ENCODE results near the gene PKMYT1. TPM values are rescaled to one million over a fixed set of nuclear protein-coding genes. Genes with fewer than 3 reads are reported as not detected.

The PKMYT1 gene
- total and polyA plus RNA-seq, 5 donors from 2014 or later, result 1.5 to 7.2 (median 3.1) TPM

DNA sequence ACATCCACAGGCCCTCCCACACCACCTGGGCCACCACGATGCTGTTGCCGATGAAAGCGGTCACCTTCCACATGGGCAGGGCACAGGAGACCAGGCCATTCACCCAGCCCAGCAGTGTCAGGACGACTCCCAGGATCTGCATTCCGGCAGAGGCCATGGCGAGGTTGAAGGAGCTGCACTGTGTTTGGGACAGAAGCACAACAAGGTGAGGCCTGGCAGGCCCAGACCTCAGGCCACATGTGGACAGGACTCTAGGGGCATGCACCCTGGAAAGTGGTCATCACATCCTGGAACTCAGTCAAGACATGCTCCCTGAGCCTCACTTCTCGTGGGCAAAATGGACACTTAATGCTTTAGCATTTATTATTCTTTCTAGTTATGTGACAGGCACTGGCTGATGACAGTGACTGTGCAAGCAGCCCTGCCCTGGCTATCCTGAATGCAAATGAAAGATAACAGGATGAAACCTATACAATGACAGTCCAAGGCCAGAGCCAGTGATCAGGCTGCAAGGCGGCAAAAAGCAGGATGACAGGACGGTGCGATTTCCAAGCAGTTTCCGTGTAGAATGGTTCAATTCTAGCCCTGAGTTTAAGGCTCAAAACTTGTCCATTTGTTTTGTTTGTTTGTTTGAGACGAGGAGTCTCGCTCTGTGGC lies 35.7 kb upstream of the PKMYT1 start:
- no peak overlapping the region for H3K27ac Mint-ChIP-seq
- Histone ChIP-seq H3K9me3 (ENCODE audit: control insufficient read depth in 2 of 2, low read length in 2 of 2) (no peaks in the 10 kb centered on the region), H3K4me3 (ENCODE audit: low read depth, low read length) (no peak overlapping the region), H3K27ac (ENCODE audit: insufficient read depth, low read length, poor library complexity, severe bottlenecking) (no peak overlapping the region), H3K27me3 (ENCODE audit: control insufficient read depth, insufficient read depth, low read length) (no peaks in the 10 kb centered on the region), H3K36me3 (ENCODE audit: control insufficient read depth, insufficient read depth, low read length) (no peaks in the 10 kb centered on the region), H3K4me1 (ENCODE audit: control insufficient read depth, insufficient read depth, low read length, poor library complexity, severe bottlenecking) (peaks cover 19% of the 10 kb centered on the region)
- H3K27me3 Mint-ChIP-seq, result peaks cover 26% of the 10 kb centered on the region
- no peaks in the 10 kb centered on the region for H3K36me3 Mint-ChIP-seq
- H3K4me1 Mint-ChIP-seq, result peaks cover 0 to 23% (median 4%) of the 10 kb centered on the region in 4 donors
- DNase-seq (no peak), ATAC-seq (ENCODE audit: low read depth in 2 of 2) (no peak)
- peak overlapping the region in 1 of 4 donors; percentile 82 for H3K4me3 Mint-ChIP-seq
- no peaks in the 10 kb centered on the region for H3K9me3 Mint-ChIP-seq

DNA sequence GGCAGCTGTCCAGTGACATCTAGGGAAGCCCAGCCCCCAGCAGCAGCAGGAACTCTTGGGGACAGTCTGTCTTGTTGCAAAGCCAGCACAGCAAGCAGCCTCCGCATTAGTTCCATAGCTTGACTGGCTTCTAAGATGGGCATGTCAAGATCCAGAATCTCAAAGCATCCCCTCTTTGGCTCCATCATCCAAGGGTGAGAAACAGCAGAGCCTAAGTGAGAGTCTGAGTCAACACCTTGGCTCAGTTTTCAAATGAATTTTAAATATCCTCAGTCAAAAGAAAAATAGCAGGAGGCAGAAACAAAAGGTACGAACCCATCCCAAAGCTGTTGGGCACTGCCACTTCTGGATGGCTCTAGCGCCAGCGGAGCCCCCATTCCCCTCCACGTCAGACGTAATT lies 34.7 kb upstream of the PKMYT1 start:
- Histone ChIP-seq H3K36me3 (ENCODE audit: control insufficient read depth, insufficient read depth, low read length) (no peaks in the 10 kb centered on the region), H3K4me1 (ENCODE audit: control insufficient read depth, insufficient read depth, low read length, poor library complexity, severe bottlenecking) (peaks cover 12% of the 10 kb centered on the region), H3K4me3 (ENCODE audit: low read depth, low read length) (no peak overlapping the region), H3K9me3 (ENCODE audit: control insufficient read depth in 2 of 2, low read length in 2 of 2) (no peaks in the 10 kb centered on the region), H3K27me3 (ENCODE audit: control insufficient read depth, insufficient read depth, low read length) (no peaks in the 10 kb centered on the region), H3K27ac (ENCODE audit: insufficient read depth, low read length, poor library complexity, severe bottlenecking) (no peak overlapping the region)
- Mint-ChIP-seq H3K27ac (no peak overlapping the region), H3K4me1 (peaks cover 0 to 17% (median 3%) of the 10 kb centered on the region in 4 donors), H3K4me3 (no peak overlapping the region), H3K9me3 (no peaks in the 10 kb centered on the region), H3K27me3 (peaks cover 26% of the 10 kb centered on the region), H3K36me3 (no peaks in the 10 kb centered on the region)
- ATAC-seq (ENCODE audit: low read depth in 2 of 2) (no peak), DNase-seq (no peak)

DNA sequence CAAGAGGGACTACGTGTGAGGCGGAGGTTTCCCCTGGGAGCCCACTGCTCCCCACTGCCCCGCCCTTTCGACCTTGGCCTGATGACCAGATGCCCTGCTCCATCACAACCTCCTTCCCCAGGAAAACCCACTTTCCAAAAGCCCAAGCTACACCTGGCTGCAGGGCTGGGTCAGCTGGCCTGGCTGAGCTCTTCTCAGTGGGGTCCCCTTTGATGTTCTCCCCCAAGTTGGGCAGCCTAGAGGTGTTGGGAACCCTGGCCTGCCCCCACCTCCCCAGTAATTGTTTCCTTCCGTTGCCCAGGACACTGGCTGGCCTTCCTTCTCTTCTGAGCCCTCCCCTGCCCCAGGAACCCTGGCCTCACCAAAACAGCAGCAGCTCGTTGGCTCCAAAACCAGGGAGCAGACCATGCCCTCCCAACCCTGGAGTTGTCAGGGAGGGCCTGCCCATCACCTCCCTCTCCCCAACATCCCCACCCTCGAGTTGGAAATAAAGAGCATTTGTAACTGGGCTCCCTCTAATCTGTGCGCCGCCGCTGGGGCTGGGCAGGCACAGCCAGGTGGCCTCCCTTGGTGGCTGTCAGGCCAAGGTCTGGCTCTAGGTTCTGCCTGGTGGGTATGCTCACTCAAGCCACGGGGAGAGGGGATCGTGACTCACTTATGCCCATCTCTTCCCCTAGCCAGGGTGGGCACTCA lies 33.9 kb upstream of the PKMYT1 start:
- Histone ChIP-seq H3K27ac (ENCODE audit: insufficient read depth, low read length, poor library complexity, severe bottlenecking) (no peak overlapping the region), H3K27me3 (ENCODE audit: control insufficient read depth, insufficient read depth, low read length) (no peaks in the 10 kb centered on the region), H3K4me3 (ENCODE audit: low read depth, low read length) (no peak overlapping the region), H3K4me1 (ENCODE audit: control insufficient read depth, insufficient read depth, low read length, poor library complexity, severe bottlenecking) (peaks cover 5% of the 10 kb centered on the region), H3K9me3 (ENCODE audit: control insufficient read depth in 2 of 2, low read length in 2 of 2) (no peaks in the 10 kb centered on the region), H3K36me3 (ENCODE audit: control insufficient read depth, insufficient read depth, low read length) (no peaks in the 10 kb centered on the region)
- ATAC-seq (ENCODE audit: low read depth in 2 of 2) (no peak), DNase-seq (no peak)
- peaks cover 26% of the 10 kb centered on the region for H3K27me3 Mint-ChIP-seq
- H3K27ac Mint-ChIP-seq, result no peak overlapping the region
- H3K36me3 Mint-ChIP-seq, result no peaks in the 10 kb centered on the region
- peaks cover 0 to 11% (median under 1%) of the 10 kb centered on the region in 4 donors for H3K4me1 Mint-ChIP-seq
- H3K9me3 Mint-ChIP-seq, result no peaks in the 10 kb centered on the region
- H3K4me3 Mint-ChIP-seq, result peak overlapping the region in 1 of 4 donors; percentile 46

GRCh38 chr16:3013491-3013951 lies 33.3 kb upstream of the PKMYT1 start:
- H3K36me3 ChIP-seq (ENCODE audit: control insufficient read depth, insufficient read depth, low read length), result no peaks in the 10 kb centered on the region
- DNase-seq (no peak), ATAC-seq (ENCODE audit: low read depth in 2 of 2) (no peak)
- no peak overlapping the region for H3K27ac ChIP-seq (ENCODE audit: insufficient read depth, low read length, poor library complexity, severe bottlenecking)
- no peaks in the 10 kb centered on the region for H3K27me3 ChIP-seq (ENCODE audit: control insufficient read depth, insufficient read depth, low read length)
- H3K27ac Mint-ChIP-seq, result no peak overlapping the region
- H3K36me3 Mint-ChIP-seq, result no peaks in the 10 kb centered on the region
- peaks cover 0 to 13% (median 2%) of the 10 kb centered on the region in 4 donors for H3K4me1 Mint-ChIP-seq
- H3K27me3 Mint-ChIP-seq, result peaks cover 26% of the 10 kb centered on the region
- peaks cover 10% of the 10 kb centered on the region for H3K4me1 ChIP-seq (ENCODE audit: control insufficient read depth, insufficient read depth, low read length, poor library complexity, severe bottlenecking)
- H3K9me3 Mint-ChIP-seq, result no peaks in the 10 kb centered on the region
- H3K4me3 Mint-ChIP-seq, result no peak overlapping the region
- no peak overlapping the region for H3K4me3 ChIP-seq (ENCODE audit: low read depth, low read length)
- H3K9me3 ChIP-seq (ENCODE audit: control insufficient read depth in 2 of 2, low read length in 2 of 2), result no peaks in the 10 kb centered on the region

- Histone ChIP-seq H3K27ac (ENCODE audit: insufficient read depth, low read length, poor library complexity, severe bottlenecking) (no peak within 1 kb of the TSS), H3K36me3 (ENCODE audit: control insufficient read depth, insufficient read depth, low read length) (no peaks in the 10 kb centered on the region), H3K9me3 (ENCODE audit: control insufficient read depth in 2 of 2, low read length in 2 of 2) (no peaks in the 10 kb centered on the region), H3K4me3 (ENCODE audit: low read depth, low read length) (no peak within 1 kb of the TSS), H3K4me1 (ENCODE audit: control insufficient read depth, insufficient read depth, low read length, poor library complexity, severe bottlenecking) (peaks cover 12% of the 10 kb centered on the region), H3K27me3 (ENCODE audit: control insufficient read depth, insufficient read depth, low read length) (no peaks in the 10 kb centered on the region)
- DNase-seq (no peak), ATAC-seq (ENCODE audit: low read depth in 2 of 2) (no peak)
- Mint-ChIP-seq H3K27me3 (peaks cover 31% of the 10 kb centered on the region), H3K4me1 (peaks cover 0 to 13% (median 5%) of the 10 kb centered on the region in 4 donors), H3K27ac (no peak within 1 kb of the TSS), H3K9me3 (no peaks in the 10 kb centered on the region), H3K36me3 (no peaks in the 10 kb centered on the region), H3K4me3 (peak within 1 kb of the TSS in 1 of 4 donors; percentile 32)
Observed at GRCh38 chr16:3012828-3013420, 32.7 kb upstream of the PKMYT1 start, which contains the start of gene CLDN9. Gene CLDN9 (plus strand): TSS chr16:3012923. CDS start chr16:3013363, 440 bp downstream.

DNA sequence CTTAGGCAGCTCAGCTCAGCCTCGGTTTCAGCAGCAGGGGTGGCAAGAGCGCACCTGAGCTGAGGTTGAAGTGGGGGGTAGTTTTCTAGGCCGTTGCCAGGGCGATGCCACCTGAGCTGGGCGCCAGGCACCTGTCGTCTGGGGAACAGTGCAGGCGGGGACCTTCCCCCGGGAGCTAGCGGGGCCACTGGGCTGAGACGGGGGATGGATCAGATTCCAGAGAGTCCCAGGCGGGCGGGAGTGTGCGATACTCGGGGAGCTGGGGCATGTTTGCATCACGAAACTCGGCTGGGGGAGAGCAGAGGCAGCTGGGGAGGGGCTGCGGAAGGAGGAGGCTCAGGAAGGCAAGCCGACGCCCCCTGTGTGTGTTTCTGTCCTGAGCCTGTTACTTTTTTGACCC lies 32.0 kb upstream of the PKMYT1 start:
- no peak for DNase-seq
- ATAC-seq (ENCODE audit: low read depth in 2 of 2), result no peak
- H3K4me3 Mint-ChIP-seq, result peak overlapping the region in 1 of 4 donors; percentile 32

DNA sequence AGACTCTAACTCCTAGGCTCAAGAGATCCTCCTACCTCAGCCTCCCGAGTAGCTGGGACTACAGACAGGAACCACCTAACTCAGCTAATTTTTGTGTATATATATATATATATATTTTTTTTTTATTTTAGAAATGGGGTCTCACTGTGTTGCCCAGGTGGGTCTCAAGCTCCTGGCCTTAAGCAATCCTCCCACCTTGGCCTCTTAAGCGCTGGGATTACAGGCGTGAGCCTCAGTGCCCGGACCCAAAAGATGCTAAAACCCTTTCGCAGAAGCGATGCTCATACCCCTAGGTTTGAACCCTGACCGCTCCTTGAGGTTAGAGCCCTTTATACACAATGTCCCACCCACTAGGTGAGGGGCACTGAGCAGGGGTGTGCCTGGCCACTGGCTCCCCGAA lies 30.3 kb upstream of the PKMYT1 start:
- H3K9me3 Mint-ChIP-seq, result no peaks in the 10 kb centered on the region
- H3K36me3 Mint-ChIP-seq, result no peaks in the 10 kb centered on the region
- Histone ChIP-seq H3K27ac (ENCODE audit: insufficient read depth, low read length, poor library complexity, severe bottlenecking) (no peak overlapping the region), H3K27me3 (ENCODE audit: control insufficient read depth, insufficient read depth, low read length) (no peaks in the 10 kb centered on the region), H3K9me3 (ENCODE audit: control insufficient read depth in 2 of 2, low read length in 2 of 2) (no peaks in the 10 kb centered on the region), H3K4me1 (ENCODE audit: control insufficient read depth, insufficient read depth, low read length, poor library complexity, severe bottlenecking) (peaks cover 24% of the 10 kb centered on the region), H3K4me3 (ENCODE audit: low read depth, low read length) (no peak overlapping the region), H3K36me3 (ENCODE audit: control insufficient read depth, insufficient read depth, low read length) (no peaks in the 10 kb centered on the region)
- H3K27me3 Mint-ChIP-seq, result peaks cover 34% of the 10 kb centered on the region
- DNase-seq (no peak), ATAC-seq (ENCODE audit: low read depth in 2 of 2) (no peak)
- H3K27ac Mint-ChIP-seq, result no peak overlapping the region
- peaks cover 0 to 26% (median 14%) of the 10 kb centered on the region in 4 donors for H3K4me1 Mint-ChIP-seq
- peak overlapping the region in 1 of 4 donors; percentile 8 for H3K4me3 Mint-ChIP-seq

More for the DNA sequence above, 32.0 kb upstream of the PKMYT1 start:
- Mint-ChIP-seq H3K36me3 (no peaks in the 10 kb centered on the region), H3K27me3 (peaks cover 34% of the 10 kb centered on the region), H3K4me1 (peaks cover 0 to 19% (median 8%) of the 10 kb centered on the region in 4 donors), H3K9me3 (no peaks in the 10 kb centered on the region), H3K27ac (no peak overlapping the region)
- H3K4me3 ChIP-seq (ENCODE audit: low read depth, low read length), result no peak overlapping the region
- peaks cover 18% of the 10 kb centered on the region for H3K4me1 ChIP-seq (ENCODE audit: control insufficient read depth, insufficient read depth, low read length, poor library complexity, severe bottlenecking)
- no peaks in the 10 kb centered on the region for H3K27me3 ChIP-seq (ENCODE audit: control insufficient read depth, insufficient read depth, low read length)
- no peak overlapping the region for H3K27ac ChIP-seq (ENCODE audit: insufficient read depth, low read length, poor library complexity, severe bottlenecking)
- no peaks in the 10 kb centered on the region for H3K9me3 ChIP-seq (ENCODE audit: control insufficient read depth in 2 of 2, low read length in 2 of 2)
- no peaks in the 10 kb centered on the region for H3K36me3 ChIP-seq (ENCODE audit: control insufficient read depth, insufficient read depth, low read length)
